Cardiac muscle cell (in vitro differentiated cells and primary cell): ENCODE data around the gene RAD52. TPM values are rescaled to one million over a fixed set of nuclear protein-coding genes. Genes with fewer than 3 reads are reported as not detected.

Experiments used
- DNase-seq, 2 donors: peaks; one replicate each; pipeline versions ENCODE4 v3.0.0 to v3.0.0-alpha.2; 2010 to 2017; ENCODE audit warnings: low read depth in 1 of 2, low spot score in 1 of 2
- H3K27ac ChIP-seq: fragments of 200-600 bp; sonication (generic); 2 replicates; pipeline ENCODE4 v1.5.1; 2016
- H3K27me3 ChIP-seq: fragments of 200-600 bp; sonication (generic); 2 replicates; pipeline ENCODE4 v1.6.0; 2016; ENCODE audit warnings: control low read depth
- H3K36me3 ChIP-seq: fragments of 200-600 bp; sonication (generic); 2 replicates; pipeline ENCODE4 v1.5.1; 2016; ENCODE audit warnings: control low read depth
- H3K4me1 ChIP-seq: fragments of 200-600 bp; sonication (generic); 2 replicates; pipeline ENCODE4 v1.8.1; 2017; ENCODE audit warnings: low read depth, mild to moderate bottlenecking, mixed run types
- H3K4me3 ChIP-seq: fragments of 200-600 bp; sonication (generic); 2 replicates; pipeline ENCODE4 v1.5.1; 2016; ENCODE audit warnings: mild to moderate bottlenecking
- H3K9me3 ChIP-seq: fragments of 200-600 bp; sonication (generic); 2 replicates; pipeline ENCODE4 v1.5.1; 2017; ENCODE audit warnings: low read depth, mild to moderate bottlenecking, control low read depth
- CTCF ChIP-seq: IDR thresholded peaks from 2 replicates; pipeline ENCODE4 v1.5.1; 2012; ENCODE audit warnings: low read depth, mild to moderate bottlenecking, low read length
- polyA plus RNA-seq: library from polyadenylated mRNA; unstranded; fragments of >200 nt; fragmentation: Nextera tagmentation; extraction: Ambion mirVana; gene quantifications from 2 replicates; pipeline ENCODE4 v1.2.1, GENCODE V29; 2016
- total RNA-seq: library from RNA; depleted of rRNA; stranded (reverse); fragments of >200 nt; gene quantifications from 2 replicates; pipeline ENCODE4 v1.2.3, GENCODE V29; 2016

RAD52 gene
- total and polyA plus RNA-seq, 2 experiments from 2014 or later: 11.2 to 49.8 TPM

- Histone ChIP-seq H3K27me3 (no peaks in the 10 kb centered on the region), H3K4me1 (no peaks in the 10 kb centered on the region), H3K36me3 (no peaks in the 10 kb centered on the region), H3K4me3 (no peak overlapping the region), H3K27ac (no peak overlapping the region), H3K9me3 (no peaks in the 10 kb centered on the region)
- no peak for TF ChIP-seq CTCF
- DNase-seq: peak in 1 of 2 donors; percentile 34
Observed at GRCh38 chr12:981961-982360, 32.5 kb upstream of the RAD52 start.

- H3K9me3 ChIP-seq: no peaks in the 10 kb centered on the region
- H3K27ac ChIP-seq: no peak overlapping the region
- H3K4me1 ChIP-seq: no peaks in the 10 kb centered on the region
- H3K36me3 ChIP-seq: no peaks in the 10 kb centered on the region
- peak in 1 of 2 donors; percentile 37 for DNase-seq
- no peaks in the 10 kb centered on the region for H3K27me3 ChIP-seq
- H3K4me3 ChIP-seq: no peak overlapping the region
- no peak for TF ChIP-seq CTCF
Observed at GRCh38 chr12:981176-981828, 31.8 kb upstream of the RAD52 start.

GRCh38 chr12:979349-979748, 29.9 kb upstream of the RAD52 start:
- Histone ChIP-seq H3K27me3 (no peaks in the 10 kb centered on the region), H3K27ac (no peak overlapping the region), H3K36me3 (no peaks in the 10 kb centered on the region), H3K4me1 (no peaks in the 10 kb centered on the region), H3K4me3 (no peak overlapping the region), H3K9me3 (no peaks in the 10 kb centered on the region)
- no peak for TF ChIP-seq CTCF
- no peak for DNase-seq

- no peak for DNase-seq
- Histone ChIP-seq H3K27me3 (no peaks in the 10 kb centered on the region), H3K9me3 (no peaks in the 10 kb centered on the region), H3K36me3 (no peaks in the 10 kb centered on the region), H3K27ac (no peak overlapping the region), H3K4me1 (no peaks in the 10 kb centered on the region), H3K4me3 (no peak overlapping the region)
- TF ChIP-seq CTCF: no peak
Observed at GRCh38 chr12:977156-977555, 27.7 kb upstream of the RAD52 start.

GRCh38 chr12:976644-977043, 27.1 kb upstream of the RAD52 start:
- H3K27ac ChIP-seq: no peak overlapping the region
- no peak overlapping the region for H3K4me3 ChIP-seq
- H3K27me3 ChIP-seq: no peaks in the 10 kb centered on the region
- H3K36me3 ChIP-seq: no peaks in the 10 kb centered on the region
- no peak for TF ChIP-seq CTCF
- DNase-seq: no peak
- no peaks in the 10 kb centered on the region for H3K9me3 ChIP-seq
- H3K4me1 ChIP-seq: no peaks in the 10 kb centered on the region
